HepG2 (cell line): ENCODE data around the gene PPP1R16B. TPM values are rescaled to one million over a fixed set of nuclear protein-coding genes. Genes with fewer than 3 reads are reported as not detected.

ENCODE experiments used
- ATAC-seq: fragments of 200-7000 bp; cut with Tn5 transposase; 3 replicates; pipeline ENCODE4 v1.9.1; 2020; ENCODE audit warnings: mild to moderate bottlenecking, moderate library complexity
- BruUV-seq: library from RNA; stranded (reverse); fragments of 400-500 nt; replicated peaks from 2 replicates; lab custom pipeline; 2021; lab: Mats Ljungman, UMichigan
- CTCF ChIA-PET: fragments of 300-600 bp; formaldehyde crosslinking; extraction: SDS; loops from one replicate; lab custom pipeline; 2021; ENCODE audit warnings: low total read pairs, inconsistent platforms, low intra/inter-chr PET ratio; lab: Yijun Ruan, JAX
- POLR2A ChIA-PET: fragments of 350-600 bp; sonication (Branson Sonifier 250); formaldehyde crosslinking; loops from one replicate; lab custom pipeline; 2020; ENCODE audit warnings: antibody characterized with exemption, inconsistent platforms; lab: Yijun Ruan, JAX
- DNase-seq: peaks from one replicate; pipeline ENCODE4 v3.0.0-alpha.2; 2015; ENCODE audit warnings: low spot score
- FAIRE-seq: peaks from 3 replicates; lab custom pipeline; 2011; peaks lifted over from hg19 to GRCh38; lab: Jason Lieb, UNC
- H2AFZ ChIP-seq: one replicate; pipeline ENCODE4 v1.6.1; 2011; ENCODE audit warnings: low read length, inconsistent platforms
- H3K27ac ChIP-seq: fragments of 300-600 bp; 3 replicates; pipeline ENCODE4 v1.8.0; 2011; ENCODE audit warnings: mixed run types, mild to moderate bottlenecking, mixed read lengths, low read length, inconsistent platforms; ENCODE audit not compliant: insufficient read depth; ENCODE audit errors: extremely low read length
- H3K27me3 ChIP-seq, 2 experiments: fragments of 200-600 bp in 1 of 2; 2 replicates in 1 of 2; 3 replicates in 1 of 2; pipeline versions ENCODE4 v1.6.0 to v1.8.0; 2011; ENCODE audit warnings: low read length in 2 of 2, mild to moderate bottlenecking in 2 of 2, moderate library complexity in 2 of 2, inconsistent platforms in 1 of 2; ENCODE audit not compliant: insufficient read depth in 2 of 2, control insufficient read depth in 1 of 2
- H3K36me3 ChIP-seq, 2 experiments: fragments of 200-600 bp in 1 of 2; replicated peaks in 1 of 2; 2 replicates in 1 of 2; 3 replicates in 1 of 2; pipeline versions ENCODE4 v1.5.1 to v1.8.0; 2011; ENCODE audit warnings: low read length in 2 of 2, inconsistent platforms in 1 of 2; ENCODE audit not compliant: insufficient read depth in 2 of 2, control insufficient read depth in 1 of 2
- H3K4me1 ChIP-seq: 2 replicates; pipeline ENCODE4 v1.5.1; 2012; ENCODE audit warnings: low read length, inconsistent platforms; ENCODE audit not compliant: insufficient read depth
- H3K4me2 ChIP-seq: 2 replicates; pipeline ENCODE4 v1.6.0; 2011; ENCODE audit warnings: low read depth, low read length, inconsistent platforms
- H3K4me3 ChIP-seq, 3 experiments: fragments of 200-600 bp in 1 of 3; sonication (generic), shearing (Covaris generic) in 1 of 3; replicated peaks in 1 of 3; 2 replicates each; pipeline ENCODE4 v1.5.1; 2011 to 2016; ENCODE audit warnings: low read length in 3 of 3, inconsistent platforms in 2 of 3, low read depth in 2 of 3, mild to moderate bottlenecking in 2 of 3, control low read depth in 1 of 3, mixed read lengths in 1 of 3; ENCODE audit not compliant: insufficient read depth in 1 of 3
- H3K79me2 ChIP-seq: one replicate; pipeline ENCODE4 v1.6.1; 2011; ENCODE audit warnings: low read length, inconsistent platforms; ENCODE audit not compliant: insufficient read depth
- H3K9ac ChIP-seq: 2 replicates; pipeline ENCODE4 v1.6.0; 2011; ENCODE audit warnings: mild to moderate bottlenecking, low read depth, low read length, inconsistent platforms; ENCODE audit not compliant: insufficient read depth
- H3K9me3 ChIP-seq: 2 replicates; pipeline ENCODE4 v1.5.1; 2012; ENCODE audit warnings: mild to moderate bottlenecking, low read length
- H4K20me1 ChIP-seq: 2 replicates; pipeline ENCODE4 v1.6.0; 2011; ENCODE audit warnings: inconsistent platforms, mild to moderate bottlenecking, low read length, moderate library complexity; ENCODE audit not compliant: insufficient read depth
- DNMT1 ChIP-seq: sonication (generic); formaldehyde crosslinking; IDR thresholded peaks from 2 replicates; pipeline ENCODE4 v1.5.1; 2020; ENCODE audit warnings: mild to moderate bottlenecking, missing genetic modification reagents
- MAFF ChIP-seq: IDR thresholded peaks from 2 replicates; pipeline ENCODE4 v1.6.1; 2011; ENCODE audit warnings: low read depth, low read length, improper control_type of control experiment
- MTF2 ChIP-seq: sonication (generic); formaldehyde crosslinking; IDR thresholded peaks from 2 replicates; pipeline ENCODE4 v1.5.0; 2020; ENCODE audit warnings: missing genetic modification reagents, borderline replicate concordance
- RARG ChIP-seq: sonication (generic); formaldehyde crosslinking; IDR thresholded peaks from 2 replicates; pipeline ENCODE4 v1.4.0; 2020; ENCODE audit warnings: low read depth, mild to moderate bottlenecking, missing genetic modification reagents
- RORA ChIP-seq: sonication (generic); formaldehyde crosslinking; IDR thresholded peaks from 2 replicates; pipeline ENCODE4 v1.5.0; 2020; ENCODE audit warnings: mild to moderate bottlenecking, missing genetic modification reagents, moderate library complexity
- SRY ChIP-seq: sonication (generic); formaldehyde crosslinking; IDR thresholded peaks from 2 replicates; pipeline ENCODE4 v1.8.0; 2022; ENCODE audit warnings: mild to moderate bottlenecking, missing genetic modification reagents
- TBX2 ChIP-seq: sonication (generic); formaldehyde crosslinking; IDR thresholded peaks from 2 replicates; pipeline ENCODE4 v1.5.0; 2020; ENCODE audit warnings: missing genetic modification reagents, mild to moderate bottlenecking, borderline replicate concordance
- TMF1 ChIP-seq: sonication (generic); formaldehyde crosslinking; IDR thresholded peaks from 2 replicates; pipeline ENCODE4 v1.8.1; 2022; ENCODE audit warnings: low read depth, missing genetic modification reagents
- ZNF18 ChIP-seq: sonication (generic); formaldehyde crosslinking; IDR thresholded peaks from 2 replicates; pipeline ENCODE4 v1.8.0; 2022; ENCODE audit warnings: mild to moderate bottlenecking, missing genetic modification reagents; ENCODE audit not compliant: insufficient replicate concordance
- ZNF383 ChIP-seq: sonication (generic); formaldehyde crosslinking; IDR thresholded peaks from 2 replicates; pipeline ENCODE4 v1.4.0; 2020; ENCODE audit warnings: missing genetic modification reagents, mild to moderate bottlenecking, borderline replicate concordance
- ZNF501 ChIP-seq: sonication (generic); formaldehyde crosslinking; IDR thresholded peaks from 2 replicates; pipeline ENCODE4 v1.5.1; 2020; ENCODE audit warnings: mild to moderate bottlenecking, moderate library complexity, missing genetic modification reagents
- ZNF780A ChIP-seq: sonication (generic); formaldehyde crosslinking; IDR thresholded peaks from 2 replicates; pipeline ENCODE4 v1.8.0; 2022; ENCODE audit warnings: mild to moderate bottlenecking, missing genetic modification reagents, moderate library complexity
- ZSCAN31 ChIP-seq: sonication (generic); formaldehyde crosslinking; IDR thresholded peaks from 2 replicates; pipeline ENCODE4 v1.5.0; 2020; ENCODE audit warnings: low read depth, mild to moderate bottlenecking, missing genetic modification reagents
- WGBS: methylation state at CpG from one replicate; pipeline ENCODE4 v1.1.6; 2017; ENCODE audit warnings: low lambda C conversion rate; 5-methylcytosine and 5-hydroxymethylcytosine counted together
- in situ Hi-C: cut with HindIII; loops from 2 replicates; pipeline ENCODE4 v1.10.0; 2017; ENCODE audit warnings: low pct_unique_long_range_greater_than_20kb; ENCODE audit not compliant: extremely low pct_ligation_motif_present
- intact Hi-C: fragments of 100-400 bp; cut with micrococcal nuclease; formaldehyde crosslinking; loops from one replicate; pipeline ENCODE4 v1.10.0; 2022; ENCODE audit not compliant: unreplicated experiment
- polyA plus RNA-seq, 8 experiments: library from polyadenylated mRNA; depleted of rRNA in 3 of 8; stranded (reverse) in 7 of 8; unstranded in 1 of 8; fragments of >200 nt; fragmentation: Illumina TruSeq in 4 of 8; extraction: Trizol in 4 of 8; gene quantifications; 2 replicates each; pipeline versions ENCODE4 v1.2.1 to v1.2.3, GENCODE V29; 2011 to 2016; ENCODE audit warnings: low read depth in 4 of 8, missing spikeins in 1 of 8, mixed read lengths in 1 of 8; ENCODE audit not compliant: insufficient read depth in 1 of 8
- total RNA-seq, 5 experiments: library from RNA; depleted of rRNA; stranded (reverse); fragments of >200 nt; fragmentation: Illumina TruSeq; extraction: Trizol; gene quantifications; 2 replicates each; pipeline ENCODE4 v1.2.3, GENCODE V29; 2016; ENCODE audit warnings: low read depth in 1 of 5
- TF ChIP-seq, protein P1 (sequence below): sonication (generic); formaldehyde crosslinking; IDR thresholded peaks from 2 replicates; pipeline ENCODE4 v1.5.1; 2020; ENCODE audit warnings: mild to moderate bottlenecking, missing genetic modification reagents, moderate library complexity
- TF ChIP-seq, protein P2 (sequence below): sonication (generic); formaldehyde crosslinking; IDR thresholded peaks from 2 replicates; pipeline ENCODE4 v1.4.0; 2020; ENCODE audit warnings: missing genetic modification reagents, borderline replicate concordance

The PPP1R16B gene
- total and polyA plus RNA-seq, 2 of the 13 experiments (the other 11 are each of a cell fraction or from before 2014, with no cell fraction given), result 0.02 to 0.11 TPM

DNA sequence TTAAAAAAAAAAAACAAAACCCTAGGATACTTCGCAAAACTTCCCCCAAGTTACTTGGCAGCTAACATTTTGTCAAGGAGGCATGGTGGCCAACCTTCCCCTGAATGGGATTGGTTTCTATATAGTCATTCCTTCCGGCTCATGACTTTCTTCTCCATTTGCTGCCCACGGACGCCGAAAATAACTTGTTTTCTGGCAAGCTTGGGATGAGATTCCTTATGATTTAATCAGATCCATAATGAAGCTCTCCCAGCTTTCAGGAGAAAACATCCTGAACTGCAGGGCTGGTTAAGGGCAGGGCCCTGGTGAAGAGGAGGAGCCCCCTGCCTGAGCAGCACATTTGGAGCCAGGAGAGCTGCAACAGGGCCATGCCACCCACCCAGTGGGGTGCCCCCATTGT is 49.9 kb downstream of the PPP1R16B start:
- H3K36me3 ChIP-seq, result no peaks in the 10 kb centered on the region
- ChIA-PET POLR2A (no interaction called here), CTCF (no interaction called here)
- intact Hi-C loops, result no loop called here
- FAIRE-seq (no peak), DNase-seq (no peak), ATAC-seq (no peak)
- no peak overlapping the region for H3K4me2 ChIP-seq
- no TSS peak for BruUV-seq
- H4K20me1 ChIP-seq, result no peaks in the 10 kb centered on the region
- H3K9ac ChIP-seq, result no peak overlapping the region
- no peaks in the 10 kb centered on the region for H3K9me3 ChIP-seq
- in situ Hi-C loops, result no loop called here
- 0 out of 2 replicates have a peak, but pooled peaks cover under 1% of the 10 kb centered on the region for H3K4me1 ChIP-seq
- H2AFZ ChIP-seq, result no peak overlapping the region
- TF ChIP-seq, protein P1, sequence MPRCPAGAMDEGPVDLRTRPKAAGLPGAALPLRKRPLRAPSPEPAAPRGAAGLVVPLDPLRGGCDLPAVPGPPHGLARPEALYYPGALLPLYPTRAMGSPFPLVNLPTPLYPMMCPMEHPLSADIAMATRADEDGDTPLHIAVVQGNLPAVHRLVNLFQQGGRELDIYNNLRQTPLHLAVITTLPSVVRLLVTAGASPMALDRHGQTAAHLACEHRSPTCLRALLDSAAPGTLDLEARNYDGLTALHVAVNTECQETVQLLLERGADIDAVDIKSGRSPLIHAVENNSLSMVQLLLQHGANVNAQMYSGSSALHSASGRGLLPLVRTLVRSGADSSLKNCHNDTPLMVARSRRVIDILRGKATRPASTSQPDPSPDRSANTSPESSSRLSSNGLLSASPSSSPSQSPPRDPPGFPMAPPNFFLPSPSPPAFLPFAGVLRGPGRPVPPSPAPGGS, result no peak
- TF ChIP-seq ZNF18 (CRISPR knock-in tag), result no peak
- TF ChIP-seq, protein P2, sequence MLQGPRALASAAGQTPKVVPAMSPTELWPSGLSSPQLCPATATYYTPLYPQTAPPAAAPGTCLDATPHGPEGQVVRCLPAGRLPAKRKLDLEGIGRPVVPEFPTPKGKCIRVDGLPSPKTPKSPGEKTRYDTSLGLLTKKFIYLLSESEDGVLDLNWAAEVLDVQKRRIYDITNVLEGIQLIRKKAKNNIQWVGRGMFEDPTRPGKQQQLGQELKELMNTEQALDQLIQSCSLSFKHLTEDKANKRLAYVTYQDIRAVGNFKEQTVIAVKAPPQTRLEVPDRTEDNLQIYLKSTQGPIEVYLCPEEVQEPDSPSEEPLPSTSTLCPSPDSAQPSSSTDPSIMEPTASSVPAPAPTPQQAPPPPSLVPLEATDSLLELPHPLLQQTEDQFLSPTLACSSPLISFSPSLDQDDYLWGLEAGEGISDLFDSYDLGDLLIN (CRISPR knock-in tag), result no peak
- no peak for TF ChIP-seq TBX2 (CRISPR knock-in tag)
- TF ChIP-seq RORA (CRISPR knock-in tag), result no peak
- TF ChIP-seq RARG (CRISPR knock-in tag), result no peak
- no peak for TF ChIP-seq DNMT1 (CRISPR knock-in tag)
- TF ChIP-seq SRY, result no peak
- TF ChIP-seq ZNF383, result no peak
- no peak for TF ChIP-seq ZSCAN31 (CRISPR knock-in tag)
- no peak for TF ChIP-seq MTF2 (CRISPR knock-in tag)
- no peak for TF ChIP-seq ZNF780A
- TF ChIP-seq ZNF501 (CRISPR knock-in tag), result no peak
- no peak for TF ChIP-seq TMF1
- no peak for TF ChIP-seq MAFF
- TF ChIP-seq, all 625 proteins: peak for 0
- 28% methylated on average over 5 of the region's 5 CpGs for WGBS
- H3K79me2 ChIP-seq, result no peaks in the 10 kb centered on the region
- H3K27me3 ChIP-seq, result peaks cover 0 to 3% of the 10 kb centered on the region in 2 experiments; a peak in 2 of 5 replicates
- H3K27ac ChIP-seq, result no peak overlapping the region
- H3K4me3 ChIP-seq, result no peak overlapping the region
